Activated gamma-delta T cell treated with Interleukin-2 at 50 U/mL for 16 hours (primary cell): Measurements from ENCODE around the gene STIMATE.

Experiments used
- DNase-seq: peaks from one replicate; pipeline ENCODE4 v3.0.0-alpha.2; 2020

The STIMATE gene

DNA sequence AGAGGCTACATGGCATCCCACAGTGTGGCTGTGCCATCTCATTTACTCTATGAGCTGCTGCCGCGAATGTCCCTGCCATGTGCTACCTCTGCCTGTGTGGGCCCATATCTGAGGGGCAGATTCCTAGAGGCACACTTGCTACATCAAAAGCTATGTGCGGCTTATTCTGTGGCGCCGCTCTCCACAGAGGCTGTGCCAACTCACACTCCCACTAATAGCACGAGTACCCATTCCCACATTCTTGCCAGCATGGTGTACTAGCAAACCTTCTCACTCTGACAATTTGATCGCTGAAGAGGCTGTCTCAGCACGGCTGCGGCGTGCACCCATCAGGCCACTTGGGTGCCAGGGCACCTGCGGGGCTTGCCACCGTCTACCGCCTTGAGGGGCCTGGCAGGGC, 31.4 kb downstream of the STIMATE start:
- no peak for DNase-seq

DNA sequence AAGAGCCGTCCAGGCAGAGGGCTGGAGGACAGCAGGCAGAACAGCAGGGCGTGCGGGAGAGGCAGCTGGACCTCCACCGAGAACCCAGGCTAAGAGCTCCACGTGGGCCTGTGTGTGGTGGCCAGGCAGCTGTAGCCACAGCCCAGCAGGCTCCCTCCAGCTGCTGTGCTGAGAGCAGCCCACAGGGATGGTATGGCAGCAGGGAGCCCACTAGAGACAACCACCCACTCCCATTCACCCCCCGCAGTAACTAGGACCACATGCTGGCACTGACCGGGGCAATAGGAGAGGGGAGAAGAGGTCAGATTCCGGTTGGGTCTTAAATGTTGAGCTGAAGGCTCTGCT, 37.0 kb downstream of the STIMATE start:
- no peak for DNase-seq

DNA sequence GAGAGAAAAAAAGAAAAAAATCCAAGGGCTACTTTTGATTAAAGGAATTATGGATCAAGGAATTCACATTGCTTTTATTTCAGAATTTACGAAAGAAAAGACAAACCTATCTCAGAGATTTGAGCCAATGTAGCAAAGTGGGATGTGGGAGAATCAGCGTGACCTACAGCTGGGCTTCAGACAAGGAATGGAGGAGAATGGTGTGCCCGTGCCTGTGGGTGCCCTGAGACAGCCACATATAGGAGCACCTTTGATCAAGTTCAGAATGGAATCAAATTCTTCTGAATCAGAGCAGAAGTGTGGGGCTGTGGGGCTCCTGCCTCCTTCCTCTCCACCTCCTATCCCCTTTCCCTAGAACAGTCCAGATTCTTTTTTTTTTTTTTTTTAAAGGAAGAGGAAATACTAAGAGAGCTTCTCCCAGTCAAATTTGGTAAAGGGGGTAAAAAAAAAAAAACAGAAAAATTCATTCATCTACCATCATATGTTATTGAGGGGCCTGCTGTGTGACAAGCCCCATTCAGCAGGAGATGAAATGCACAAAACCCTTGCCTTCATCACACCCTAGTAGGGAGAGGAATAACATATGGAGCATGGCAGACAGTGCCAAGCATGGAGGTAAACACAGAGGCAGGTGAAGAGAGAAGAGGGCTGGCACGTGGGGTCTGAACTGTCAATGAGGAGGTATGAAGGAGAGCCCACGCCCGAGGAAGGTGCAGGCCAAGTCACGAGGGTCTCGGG, 37.5 kb downstream of the STIMATE start:
- DNase-seq: no peak

DNA sequence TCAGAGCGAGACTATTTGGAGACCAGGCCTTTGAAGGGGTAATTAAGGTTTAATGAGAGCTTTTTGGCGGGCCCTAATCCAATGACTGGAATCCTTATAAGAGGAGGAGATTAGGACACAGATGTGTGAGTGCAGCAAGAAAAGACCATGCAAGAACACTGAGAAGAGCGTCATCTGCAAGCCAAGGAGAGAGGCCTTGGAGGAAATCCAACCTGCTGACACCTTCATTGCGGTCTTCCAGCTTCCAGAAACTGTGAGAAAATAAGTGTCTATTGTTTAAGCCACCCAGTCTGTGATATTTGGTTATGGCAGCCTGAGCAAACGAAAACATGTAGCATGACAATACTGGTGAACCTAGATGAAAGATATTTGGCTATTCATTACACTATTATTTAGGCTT, 39.5 kb downstream of the STIMATE start:
- DNase-seq: no peak

DNA sequence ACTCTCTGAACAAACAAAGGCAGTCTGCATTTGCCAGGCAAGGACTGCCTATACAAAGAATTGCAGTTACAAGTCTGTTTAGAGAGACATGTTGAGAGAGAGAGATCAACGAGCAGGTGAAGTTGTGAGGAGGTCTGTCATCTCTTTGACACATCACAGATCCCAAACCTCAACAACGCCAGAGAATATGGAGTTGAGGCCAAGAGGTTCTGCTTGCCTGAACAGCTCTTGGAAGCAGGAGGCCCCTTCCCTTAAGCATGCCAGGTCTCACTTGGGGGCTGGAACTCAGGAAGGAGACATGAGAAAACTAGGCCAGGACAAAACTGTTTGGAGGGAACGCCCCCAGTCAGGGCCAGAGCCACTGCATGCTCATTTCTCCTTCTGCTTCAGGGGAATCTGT, 40.2 kb downstream of the STIMATE start:
- no peak for DNase-seq

DNA sequence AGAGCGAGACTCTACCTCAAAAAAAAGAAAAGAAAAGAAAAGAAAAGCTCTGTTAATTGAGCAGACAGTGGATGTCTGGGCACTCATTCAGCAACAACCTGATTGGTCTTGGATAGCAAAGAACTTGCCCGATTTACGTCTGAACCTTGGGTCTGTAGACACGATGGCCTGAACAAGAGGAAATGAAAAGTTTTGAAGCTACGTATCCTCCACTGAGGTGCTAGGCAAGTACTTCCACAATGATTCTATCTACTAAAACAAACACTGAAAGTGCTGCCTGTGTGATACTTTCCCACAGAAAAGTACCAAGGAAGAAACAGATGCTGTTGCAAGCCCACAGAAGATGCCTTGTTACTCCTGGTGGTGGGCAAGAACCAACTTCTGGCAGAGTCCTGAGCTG, 40.7 kb downstream of the STIMATE start:
- no peak for DNase-seq

DNA sequence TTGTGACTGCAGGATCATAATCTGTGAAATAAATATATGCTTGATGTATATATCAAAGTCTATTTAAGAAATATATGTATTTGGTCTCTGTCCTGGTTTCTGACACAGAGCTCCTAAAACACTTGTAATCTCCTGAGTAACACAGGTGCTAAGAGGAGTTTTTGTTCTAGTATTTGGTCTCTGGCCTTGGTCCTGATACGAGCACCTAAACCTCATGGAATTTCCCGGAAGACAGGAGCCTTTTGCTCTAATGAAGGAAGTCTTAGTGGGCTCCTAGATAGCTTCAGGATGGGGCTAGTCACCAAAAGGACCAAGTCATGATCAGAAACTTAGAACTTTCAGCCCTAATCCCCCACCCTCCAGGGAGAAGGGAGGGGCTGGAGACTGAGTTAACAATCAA, 43.3 kb downstream of the STIMATE start:
- DNase-seq: no peak

DNA sequence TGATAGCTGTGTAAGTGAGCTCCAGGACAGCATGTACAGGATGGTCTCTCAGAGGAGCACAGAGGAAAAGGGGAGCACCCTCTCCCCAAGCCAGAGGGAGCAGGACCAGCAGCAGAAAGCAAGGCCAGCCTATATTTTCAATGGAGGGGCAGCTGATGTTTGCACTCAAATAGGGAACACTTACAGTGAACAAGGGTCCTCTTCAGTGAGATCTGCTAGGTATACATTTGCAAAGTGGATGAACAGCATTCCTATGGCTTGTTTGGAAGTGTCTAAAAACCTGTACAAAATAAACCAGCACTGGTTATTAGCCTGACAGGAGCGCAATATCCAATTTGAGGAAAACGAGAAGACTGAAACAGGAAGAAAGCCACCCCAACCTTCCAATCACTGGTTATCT, 44.9 kb downstream of the STIMATE start:
- no peak for DNase-seq

DNA sequence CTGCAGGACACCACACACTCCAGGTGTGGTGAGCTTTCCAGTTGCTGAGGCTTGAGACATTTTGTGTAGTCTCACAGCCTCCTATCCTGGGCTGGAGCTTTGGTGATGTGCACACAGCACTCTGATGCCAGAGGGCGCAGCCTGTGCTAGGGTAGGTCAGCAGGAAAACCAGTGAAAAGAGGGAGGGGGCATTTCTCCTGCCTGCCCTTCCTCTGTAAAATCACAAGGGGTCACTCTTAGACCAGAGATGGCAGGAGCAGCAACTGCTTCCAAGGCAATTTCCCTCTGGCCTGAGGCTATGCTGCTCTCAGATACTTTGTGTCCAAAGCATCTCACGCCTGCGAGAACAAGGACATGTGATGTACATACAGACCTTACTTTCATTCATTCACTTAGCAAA, 46.0 kb downstream of the STIMATE start:
- DNase-seq: no peak

DNA sequence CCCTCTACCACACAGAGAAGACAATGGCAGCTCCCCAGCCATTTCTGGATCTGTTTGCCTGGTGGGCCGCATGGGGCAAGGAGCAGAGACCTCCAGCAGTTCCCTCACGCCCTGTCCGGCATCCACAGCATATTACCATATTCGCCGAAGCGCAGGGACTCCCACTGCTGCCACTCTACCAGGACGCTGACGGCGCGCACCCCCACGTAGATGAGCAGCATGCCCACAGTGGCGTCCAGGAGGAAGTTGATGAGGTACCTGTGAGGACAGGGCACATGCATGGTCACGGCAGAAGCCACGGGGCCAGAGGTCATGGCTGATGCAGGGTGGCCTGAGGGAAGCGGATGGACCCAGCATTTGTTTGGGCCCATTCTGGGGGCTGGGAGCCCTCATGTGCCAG, 47.7 kb downstream of the STIMATE start:
- no peak for DNase-seq

DNA sequence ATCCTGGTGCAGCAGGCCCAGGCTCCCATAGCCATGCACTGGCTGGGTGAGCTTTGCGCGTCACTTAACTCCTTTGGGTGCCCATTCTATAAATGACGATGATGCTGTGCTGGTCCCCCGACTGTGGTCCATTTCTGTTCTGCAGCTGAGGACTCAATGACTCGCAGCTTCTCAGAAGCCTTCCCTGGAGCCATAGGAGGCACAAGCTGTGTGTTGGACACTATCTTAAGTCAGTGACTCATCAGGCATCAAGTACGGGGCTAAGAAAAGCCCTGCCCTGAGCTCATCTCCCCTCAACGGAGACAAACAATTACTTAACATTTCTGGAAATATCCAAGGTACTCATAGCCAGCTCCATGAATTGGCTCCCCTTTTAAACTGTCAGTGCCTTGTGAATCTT, 48.7 kb downstream of the STIMATE start:
- DNase-seq: no peak

DNA sequence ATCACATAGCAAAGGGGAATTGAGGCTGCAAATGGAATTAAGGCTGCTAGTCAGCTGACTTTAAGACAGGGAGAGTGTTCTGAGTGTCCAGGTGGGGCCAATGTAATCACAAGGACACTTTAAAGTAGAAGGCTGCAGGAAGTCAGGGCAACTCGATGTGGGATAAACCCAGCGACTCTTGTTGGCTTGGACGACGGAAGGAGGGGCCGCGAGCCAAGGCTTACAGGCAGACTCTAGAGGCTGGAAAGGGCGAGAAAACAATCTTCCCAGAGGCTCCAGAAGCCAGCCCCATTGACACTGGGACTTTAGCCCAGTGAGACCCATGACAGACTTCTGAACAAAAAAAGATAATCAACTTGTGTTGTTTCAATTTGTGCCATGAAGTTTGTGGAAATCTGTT, 49.6 kb downstream of the STIMATE start:
- DNase-seq: no peak

DNA sequence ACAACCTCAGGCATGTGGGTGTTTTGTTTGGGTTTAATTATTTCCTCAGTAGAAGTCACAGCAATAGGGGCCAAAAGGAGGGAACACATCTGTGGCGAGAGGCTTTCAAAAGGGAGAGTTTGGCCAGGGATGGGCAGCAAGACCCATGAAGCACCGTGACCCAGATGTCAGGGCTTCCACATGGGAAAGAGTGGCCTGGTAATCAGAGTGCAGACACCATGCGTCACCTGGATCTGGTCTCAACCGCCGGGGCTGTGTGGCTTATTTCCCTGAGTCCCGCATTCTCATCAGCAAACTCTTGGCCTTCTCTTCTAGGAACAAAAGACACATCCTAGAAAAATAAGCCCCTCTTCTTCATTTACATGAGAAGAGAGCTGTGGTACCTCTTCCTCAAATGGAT, 50.1 kb downstream of the STIMATE start:
- DNase-seq: no peak

DNA sequence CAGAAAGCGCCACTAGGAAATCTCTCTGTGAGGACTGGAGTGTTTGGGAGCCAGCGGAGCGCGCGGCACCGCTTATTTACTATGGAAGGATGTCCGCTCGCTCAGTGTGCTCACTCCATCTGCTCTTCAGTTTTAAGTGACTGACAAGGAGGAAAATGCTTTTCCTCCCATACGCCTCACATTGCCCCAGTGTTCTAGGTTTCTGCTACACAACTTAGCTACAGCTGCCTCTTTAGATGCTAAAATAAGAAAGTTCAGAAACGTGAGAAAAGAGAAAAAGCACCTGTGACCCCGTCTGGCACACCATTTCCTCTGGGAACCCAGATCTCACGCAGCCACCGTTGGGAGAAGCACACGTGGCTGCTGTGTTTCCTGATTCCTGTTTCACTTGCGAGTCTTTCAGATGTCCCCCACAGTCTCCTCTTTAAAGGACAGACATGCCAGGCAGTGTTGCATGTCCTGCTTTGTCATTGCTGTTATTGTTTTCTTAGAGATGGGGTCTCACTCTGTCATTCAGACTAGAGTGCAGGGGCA, 50.8 kb downstream of the STIMATE start:
- no peak for DNase-seq

DNA sequence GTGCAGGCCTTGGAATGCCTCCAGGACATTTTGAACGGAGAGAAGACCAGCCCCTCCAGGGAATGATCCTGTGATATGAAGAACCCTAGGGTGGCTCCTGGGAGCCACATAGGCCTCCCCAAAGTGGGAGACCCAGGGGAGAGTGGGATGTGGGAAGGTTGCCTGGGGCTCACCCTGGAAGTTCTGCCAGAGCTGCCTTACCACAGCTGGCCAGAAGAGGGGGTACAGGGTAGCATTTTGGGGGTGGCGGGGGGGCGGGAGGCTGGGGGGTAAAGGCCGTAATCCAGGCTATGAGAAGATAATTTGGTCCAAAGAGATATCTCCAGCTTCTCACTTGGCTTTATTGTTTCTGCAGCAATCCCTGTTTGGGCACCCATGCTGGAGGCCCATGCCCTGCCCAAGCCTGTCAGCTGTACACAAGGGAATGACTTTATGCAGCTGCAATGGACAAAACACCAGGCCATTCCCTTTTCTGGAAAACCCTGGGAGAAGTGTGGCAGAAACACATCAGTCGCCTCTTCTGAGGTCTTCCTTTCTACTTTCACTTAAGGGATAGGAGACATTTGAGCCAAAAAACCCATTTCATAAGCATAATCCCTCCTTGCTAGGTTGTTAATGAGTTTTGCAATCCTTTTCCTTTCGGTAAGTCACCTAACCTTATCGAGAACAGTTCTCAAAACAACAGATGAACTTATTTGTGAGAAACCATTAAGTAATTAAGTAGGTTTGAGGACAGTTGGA, 51.5 kb downstream of the STIMATE start:
- DNase-seq: no peak

DNA sequence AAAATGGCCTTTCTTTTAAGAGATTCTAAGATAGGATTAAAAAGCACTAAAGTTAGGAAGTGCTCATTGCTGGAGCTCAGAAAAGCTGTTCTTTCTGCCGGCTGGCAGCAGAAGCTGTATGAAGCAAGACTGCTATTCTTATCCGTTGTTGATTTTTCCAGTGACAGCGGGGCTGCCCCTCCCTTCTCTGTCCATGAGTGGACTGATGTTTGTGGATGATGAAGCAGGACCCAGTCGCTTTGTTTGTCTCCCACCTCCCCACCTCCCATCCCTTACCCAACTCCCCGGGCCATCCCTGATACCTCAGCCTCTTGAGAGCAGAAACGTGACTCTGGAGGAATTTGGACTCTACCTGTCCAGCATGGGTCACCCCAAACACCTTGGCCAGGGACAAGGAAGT, 52.2 kb downstream of the STIMATE start:
- no peak for DNase-seq

DNA sequence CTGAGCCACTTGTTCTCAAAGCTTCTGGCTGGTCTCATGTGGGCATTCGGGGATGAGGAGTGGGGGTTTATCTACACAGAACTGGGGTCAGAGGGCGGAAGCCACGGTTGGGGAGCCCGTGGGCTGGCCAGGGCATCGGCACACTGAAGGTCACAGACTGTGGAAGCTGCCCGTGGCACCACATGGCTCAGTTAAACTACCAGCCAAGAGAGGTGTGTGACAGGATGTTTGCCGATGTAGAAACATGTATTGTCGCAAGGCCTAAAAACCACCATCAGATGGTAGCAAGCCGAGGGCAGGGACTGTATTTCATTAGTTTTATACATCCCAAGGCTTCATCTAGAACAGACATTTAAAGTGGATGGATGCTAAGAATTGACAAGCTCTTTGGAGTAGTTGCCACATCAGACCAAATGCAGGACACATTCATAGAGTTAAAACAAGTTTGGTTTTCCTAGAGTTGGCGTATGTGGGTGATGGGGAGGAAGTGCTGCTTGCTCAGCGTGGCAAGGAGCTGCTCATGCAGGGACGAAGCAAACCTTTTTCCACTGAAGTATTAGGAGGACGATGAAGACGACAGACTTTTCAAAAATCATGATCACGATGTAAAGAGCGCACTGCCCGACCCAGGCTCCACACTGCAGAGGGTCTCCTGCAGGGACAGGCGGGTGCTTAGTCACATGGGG, 52.9 kb downstream of the STIMATE start:
- no peak for DNase-seq

DNA sequence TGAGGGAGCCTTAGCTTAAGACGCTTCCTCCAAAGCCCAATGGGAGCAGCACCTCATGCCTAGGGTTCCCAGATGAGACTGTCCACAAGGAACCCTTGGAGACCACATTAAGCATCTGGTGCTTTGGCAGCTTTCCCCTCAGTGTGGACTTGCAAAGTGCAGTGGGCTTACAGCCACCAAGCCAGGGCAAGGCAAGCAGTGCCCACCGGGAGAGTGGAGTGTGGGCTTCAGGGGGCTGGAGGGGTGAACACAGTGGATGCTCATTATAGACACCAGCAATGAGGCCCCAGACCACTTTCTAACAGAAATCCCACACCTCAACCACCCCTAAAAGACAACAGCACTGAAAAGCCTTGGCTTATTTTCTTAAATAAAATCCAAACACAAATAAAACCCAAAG, 53.5 kb downstream of the STIMATE start:
- DNase-seq: no peak

DNA sequence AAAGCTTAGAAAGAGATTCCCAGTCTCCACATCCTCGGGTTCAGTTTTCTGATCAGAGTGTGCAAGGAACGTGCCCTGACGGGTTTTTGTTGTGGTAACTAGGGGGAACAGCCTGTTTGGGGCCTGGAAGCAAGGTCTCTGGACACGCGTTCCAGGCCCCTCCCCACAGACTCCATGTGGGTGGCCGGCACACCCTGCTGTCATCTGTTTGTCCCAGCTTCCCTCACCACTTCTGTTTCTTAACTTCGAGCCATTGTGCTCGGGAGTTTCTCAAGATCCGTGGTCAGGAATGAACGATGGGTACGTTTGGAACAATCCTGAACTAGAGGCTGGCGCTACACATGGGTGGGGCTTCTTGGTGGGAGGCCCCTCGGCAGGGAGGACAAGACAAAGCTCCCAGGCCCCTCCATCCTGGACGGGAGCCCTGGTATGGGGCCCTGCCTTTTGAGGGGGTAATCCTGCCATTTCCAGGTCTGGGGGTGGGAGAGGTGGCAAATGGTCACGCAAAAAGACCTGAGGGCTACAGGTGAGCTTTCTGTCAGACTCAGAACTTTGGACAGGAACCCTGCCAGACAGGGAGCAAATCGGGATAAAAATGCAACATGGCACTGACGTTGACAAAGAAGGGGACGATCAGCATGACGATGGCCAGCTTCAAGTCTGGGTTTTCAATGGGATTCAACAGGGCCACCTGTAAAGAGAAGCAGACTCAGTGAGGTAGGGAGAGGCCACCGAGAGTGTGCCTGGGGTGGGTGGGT, 54.1 kb downstream of the STIMATE start:
- no peak for DNase-seq

DNA sequence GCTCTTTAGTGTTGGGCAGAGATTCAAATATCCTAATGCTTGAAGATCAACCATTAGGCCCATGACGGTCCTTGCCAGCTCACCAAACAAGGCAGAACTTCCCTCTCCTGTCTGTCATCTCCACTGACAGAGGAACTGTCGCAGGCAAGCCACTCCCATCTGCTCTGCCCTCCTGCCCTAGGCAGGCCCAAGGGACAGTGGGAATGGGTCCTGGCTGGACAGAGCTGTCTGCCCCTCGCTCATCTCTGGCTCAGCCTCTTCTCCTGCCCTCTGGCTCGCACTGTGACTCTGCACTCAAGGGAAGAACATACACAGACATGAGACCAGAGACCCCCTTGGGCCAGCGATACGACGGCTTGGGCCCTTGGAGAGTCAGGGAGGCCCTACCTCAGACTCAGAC, 54.9 kb downstream of the STIMATE start:
- DNase-seq: no peak

DNA sequence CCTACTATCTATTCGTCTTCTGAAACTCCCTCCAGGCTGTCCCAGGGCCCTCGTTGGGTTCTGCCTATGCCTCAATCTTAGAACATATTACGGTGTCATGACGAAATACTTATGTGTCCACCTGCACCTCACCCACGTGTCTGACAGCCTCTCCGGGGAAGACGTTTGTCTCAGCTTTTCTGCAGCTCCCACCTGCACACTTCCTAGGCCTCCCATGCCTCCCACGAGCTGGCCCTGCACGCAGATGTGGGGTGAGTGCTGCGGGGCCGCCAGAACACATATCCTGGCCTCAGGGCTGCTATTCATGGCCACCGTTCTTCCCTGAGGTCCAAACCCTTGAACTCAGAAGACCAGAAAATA, 55.4 kb downstream of the STIMATE start:
- no peak for DNase-seq

DNA sequence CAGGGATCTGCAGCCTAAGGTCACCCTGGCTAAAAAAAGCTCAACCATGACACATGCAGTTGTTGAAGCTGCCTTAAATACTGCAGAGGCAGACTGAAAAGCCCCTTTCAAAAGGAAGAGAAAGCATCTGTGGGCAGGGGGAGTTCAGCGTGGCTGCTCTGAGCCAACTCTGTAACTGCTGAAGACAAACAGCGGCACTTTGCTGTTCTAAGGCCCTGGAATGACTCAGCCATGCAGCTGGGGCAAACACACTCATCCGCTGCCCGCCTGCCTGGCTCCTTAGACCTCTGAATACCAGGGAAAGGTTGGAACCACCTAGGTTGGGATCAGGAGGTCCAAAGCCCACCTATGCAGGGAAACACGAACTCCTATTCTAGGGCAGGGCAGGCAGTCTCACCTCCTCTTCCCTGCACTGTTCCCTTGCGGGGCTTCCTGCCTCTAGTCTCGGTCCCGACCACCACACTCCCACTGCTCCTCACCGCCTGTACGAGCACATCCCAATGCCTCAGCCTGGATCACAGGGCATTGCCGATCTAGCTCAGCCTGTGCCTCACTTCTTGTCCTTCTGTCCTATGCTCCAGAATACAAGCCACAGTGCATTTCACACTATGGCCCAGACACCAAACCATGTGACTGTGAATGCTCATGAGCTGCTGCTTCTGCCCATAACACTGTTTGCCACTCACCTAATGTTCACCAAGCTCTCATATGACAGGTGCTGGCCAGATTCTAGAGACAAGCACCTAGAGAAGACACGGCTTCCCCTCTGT, 56.0 kb downstream of the STIMATE start:
- DNase-seq: no peak
